Fibroblast of pulmonary artery (primary cell): Measurements from ENCODE around the gene TPBG.

Experiments used
- DNase-seq: peaks from one replicate; pipeline ENCODE4 v3.0.0-alpha.2; 2010; ENCODE audit warnings: low read depth
- H3K4me3 ChIP-seq: replicated peaks from 2 replicates; pipeline ENCODE4 v1.5.1; 2011; ENCODE audit warnings: low read depth, mild to moderate bottlenecking, control low read depth, low read length, moderate library complexity
- TF ChIP-seq, protein P1 (sequence below): IDR thresholded peaks from 2 replicates; pipeline ENCODE4 v1.5.1; 2011; ENCODE audit warnings: mild to moderate bottlenecking, control low read depth, low read length, inconsistent platforms; ENCODE audit errors: missing control alignments

Gene TPBG, protein sequence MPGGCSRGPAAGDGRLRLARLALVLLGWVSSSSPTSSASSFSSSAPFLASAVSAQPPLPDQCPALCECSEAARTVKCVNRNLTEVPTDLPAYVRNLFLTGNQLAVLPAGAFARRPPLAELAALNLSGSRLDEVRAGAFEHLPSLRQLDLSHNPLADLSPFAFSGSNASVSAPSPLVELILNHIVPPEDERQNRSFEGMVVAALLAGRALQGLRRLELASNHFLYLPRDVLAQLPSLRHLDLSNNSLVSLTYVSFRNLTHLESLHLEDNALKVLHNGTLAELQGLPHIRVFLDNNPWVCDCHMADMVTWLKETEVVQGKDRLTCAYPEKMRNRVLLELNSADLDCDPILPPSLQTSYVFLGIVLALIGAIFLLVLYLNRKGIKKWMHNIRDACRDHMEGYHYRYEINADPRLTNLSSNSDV

DNA sequence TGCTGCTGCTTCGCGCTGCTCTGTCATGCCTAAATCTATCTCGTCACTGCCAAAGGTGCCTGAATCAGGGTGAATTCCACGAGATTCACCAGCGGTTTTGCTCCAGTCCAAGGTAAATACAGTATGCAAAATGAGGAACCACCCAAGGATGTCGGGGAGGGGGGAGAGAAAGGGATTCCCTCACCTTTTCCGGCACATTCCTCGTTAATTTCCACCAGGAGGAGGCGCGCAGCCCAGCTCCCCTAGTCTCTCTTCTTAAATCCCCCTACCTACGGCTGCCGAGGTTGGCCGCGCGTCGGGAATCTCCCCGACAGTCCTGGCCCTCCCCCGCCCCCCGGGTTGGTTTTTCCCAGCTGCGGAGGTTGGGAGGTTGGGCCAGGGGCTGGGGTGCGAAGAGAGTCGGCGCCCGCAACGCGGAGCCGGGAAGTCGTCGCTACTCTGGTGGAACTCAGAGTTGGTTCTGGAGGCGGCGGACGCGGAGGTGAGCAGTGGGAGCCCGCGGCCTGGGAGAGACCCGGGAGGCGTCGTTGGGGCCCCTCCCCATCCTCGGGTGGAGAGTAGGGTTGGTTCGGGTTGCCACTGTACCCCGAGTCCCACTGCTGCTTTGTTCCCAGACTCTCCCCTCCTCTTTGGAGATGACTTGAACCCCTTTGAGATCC is at the start of gene TPBG:
Gene TPBG (plus strand): TSS at position 390 of the 659 bp plus-strand sequence. CDS start 1,145 bp downstream, outside the sequence.
- DNase-seq, result peak; percentile 60

GRCh38 chr6:82322386-82322785 is 41.2 kb upstream of the TPBG start:
- TF ChIP-seq, protein P1, sequence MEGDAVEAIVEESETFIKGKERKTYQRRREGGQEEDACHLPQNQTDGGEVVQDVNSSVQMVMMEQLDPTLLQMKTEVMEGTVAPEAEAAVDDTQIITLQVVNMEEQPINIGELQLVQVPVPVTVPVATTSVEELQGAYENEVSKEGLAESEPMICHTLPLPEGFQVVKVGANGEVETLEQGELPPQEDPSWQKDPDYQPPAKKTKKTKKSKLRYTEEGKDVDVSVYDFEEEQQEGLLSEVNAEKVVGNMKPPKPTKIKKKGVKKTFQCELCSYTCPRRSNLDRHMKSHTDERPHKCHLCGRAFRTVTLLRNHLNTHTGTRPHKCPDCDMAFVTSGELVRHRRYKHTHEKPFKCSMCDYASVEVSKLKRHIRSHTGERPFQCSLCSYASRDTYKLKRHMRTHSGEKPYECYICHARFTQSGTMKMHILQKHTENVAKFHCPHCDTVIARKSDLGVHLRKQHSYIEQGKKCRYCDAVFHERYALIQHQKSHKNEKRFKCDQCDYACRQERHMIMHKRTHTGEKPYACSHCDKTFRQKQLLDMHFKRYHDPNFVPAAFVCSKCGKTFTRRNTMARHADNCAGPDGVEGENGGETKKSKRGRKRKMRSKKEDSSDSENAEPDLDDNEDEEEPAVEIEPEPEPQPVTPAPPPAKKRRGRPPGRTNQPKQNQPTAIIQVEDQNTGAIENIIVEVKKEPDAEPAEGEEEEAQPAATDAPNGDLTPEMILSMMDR, result no peak
- DNase-seq, result no peak
- H3K4me3 ChIP-seq, result no peak overlapping the region

More for the DNA sequence above, at the start of gene TPBG:
- TF ChIP-seq, protein P1, result peak; percentile 31
- H3K4me3 ChIP-seq, result peak within 1 kb of the TSS; percentile 89

- H3K4me3 ChIP-seq, result no peak overlapping the region
- TF ChIP-seq, protein P1, result no peak
These were observed 33.9 kb upstream of the TPBG start for GRCh38 chr6:82329766-82330165.

DNA sequence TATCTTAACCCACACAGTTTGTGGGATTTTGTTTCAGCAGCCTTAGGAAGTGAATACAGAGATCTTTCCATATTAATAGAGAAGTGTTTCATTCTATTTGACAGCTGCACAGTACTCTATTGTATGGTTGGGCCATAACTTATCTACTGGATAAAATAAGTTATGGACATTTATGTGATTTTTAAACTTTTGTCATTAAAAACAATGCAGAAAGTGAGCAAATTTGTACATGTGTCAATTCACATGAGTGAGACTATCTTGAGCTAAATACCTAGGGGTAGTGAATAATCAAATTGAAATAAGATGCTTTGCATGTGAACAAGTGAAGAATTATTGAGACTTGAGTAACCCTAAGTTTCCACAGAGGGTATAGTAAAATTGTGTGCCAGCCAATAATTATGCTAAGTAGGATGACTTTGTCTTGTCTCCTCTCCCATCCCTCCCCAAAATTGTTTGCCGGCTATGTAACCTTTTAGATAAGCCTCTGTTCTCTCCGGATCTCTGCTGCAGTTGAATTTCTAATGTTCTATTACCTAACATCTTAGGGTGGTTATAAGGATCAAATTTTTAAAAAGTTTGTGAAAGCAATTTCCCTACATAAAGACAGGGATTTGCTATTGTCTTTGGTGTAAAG is 33.3 kb upstream of the TPBG start:
- no peak for DNase-seq
- TF ChIP-seq, protein P1, result no peak
- no peak overlapping the region for H3K4me3 ChIP-seq

More at GRCh38 chr6:82329766-82330165, 33.9 kb upstream of the TPBG start:
- DNase-seq, result no peak

DNA sequence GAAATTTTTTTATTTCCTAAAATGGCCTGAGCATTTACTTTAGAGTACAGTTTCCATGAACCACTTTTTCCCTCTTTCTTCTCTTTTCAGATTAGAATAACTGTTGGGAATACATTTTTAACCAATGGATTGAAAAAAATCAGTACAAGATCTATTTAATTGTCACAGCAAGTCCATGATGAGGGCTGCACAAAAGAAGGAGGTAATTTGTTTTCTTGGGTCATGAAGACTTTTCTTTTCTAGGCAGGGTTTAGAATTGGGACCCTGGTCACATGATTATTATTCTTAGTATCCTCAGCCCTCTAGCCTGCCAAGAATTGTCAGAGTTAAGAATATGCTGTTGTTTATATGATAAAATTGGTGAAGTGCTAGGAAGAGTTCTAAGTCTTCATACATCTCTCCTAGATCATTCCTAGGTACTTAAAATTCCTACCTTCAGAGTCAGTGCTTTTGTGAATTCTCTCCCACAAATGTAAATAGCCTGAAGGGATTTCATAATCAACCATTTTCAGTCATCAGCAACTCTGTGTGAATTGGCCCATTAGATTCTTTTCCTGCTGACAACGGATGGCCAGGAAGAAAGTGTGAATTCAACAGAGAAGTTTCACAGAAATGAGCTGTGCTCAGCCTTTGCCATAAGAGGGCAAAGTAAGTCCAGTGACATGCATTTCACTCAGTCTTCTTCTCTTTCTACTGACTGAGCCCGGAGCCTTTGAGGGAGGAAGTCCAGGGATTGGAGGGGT is 32.4 kb upstream of the TPBG start:
- no peak overlapping the region for H3K4me3 ChIP-seq
- peak; percentile 29 for DNase-seq
- TF ChIP-seq, protein P1, result peak; percentile 31

- TF ChIP-seq, protein P1, result no peak
- no peak overlapping the region for H3K4me3 ChIP-seq
- DNase-seq, result no peak
These were observed 29.8 kb upstream of the TPBG start for GRCh38 chr6:82333781-82334180.
